Uterus (tissue), 4 donors: ENCODE measurements around the gene BLCAP. TPM values are rescaled to one million over a fixed set of nuclear protein-coding genes. Genes with fewer than 3 reads are reported as not detected.

Experiments used
- DNase-seq, 2 donors: peaks; one replicate each; pipeline ENCODE4 v3.0.0-alpha.2; 2019 to 2020
- H3K27ac ChIP-seq, 2 donors: fragments of 200-600 bp; sonication (generic); 1 replicate in 1 of 2; 2 replicates in 1 of 2; pipeline ENCODE4 v1.5.1; 2016 to 2018
- H3K27me3 ChIP-seq, 2 donors: fragments of 200-600 bp; sonication (generic); one replicate each; pipeline ENCODE4 v1.5.1; 2018 to 2019; ENCODE audit warnings: control low read depth in 1 of 2
- H3K36me3 ChIP-seq, 2 donors: fragments of 200-600 bp; sonication (generic); one replicate each; pipeline ENCODE4 v1.5.1; 2019; ENCODE audit warnings: control low read depth in 1 of 2
- H3K4me1 ChIP-seq, 2 donors: fragments of 200-600 bp; sonication (generic); one replicate each; pipeline ENCODE4 v1.5.1; 2018 to 2019; ENCODE audit warnings: control low read depth in 1 of 2
- H3K4me3 ChIP-seq, 2 donors: fragments of 200-600 bp; sonication (generic); 1 replicate in 1 of 2; 2 replicates in 1 of 2; pipeline ENCODE4 v1.5.1; 2018 to 2019; ENCODE audit warnings: mild to moderate bottlenecking in 1 of 2
- H3K9me3 ChIP-seq, 2 donors: fragments of 200-600 bp; sonication (generic); one replicate each; pipeline ENCODE4 v1.5.1; 2019; ENCODE audit warnings: control low read depth in 1 of 2
- CTCF ChIP-seq, 4 experiments: fragments of 200-600 bp in 2 of 4; fragments of 450-650 bp in 2 of 4; sonication (generic) in 2 of 4; IDR thresholded peaks; one replicate each; pipeline ENCODE4 v1.5.1; 2016 to 2019; ENCODE audit warnings: antibody characterized with exemption in 4 of 4, mild to moderate bottlenecking in 2 of 4, moderate library complexity in 1 of 4
- POLR2A ChIP-seq, 2 donors: fragments of 450-650 bp; IDR thresholded peaks; one replicate each; pipeline ENCODE4 v1.6.1; 2016; ENCODE audit warnings: antibody characterized with exemption in 2 of 2, mild to moderate bottlenecking in 1 of 2, moderate library complexity in 1 of 2
- intact Hi-C: fragments of 100-400 bp; cut with DNase I; formaldehyde crosslinking; loops from one replicate; pipeline ENCODE4 v1.15.1; 2023; ENCODE audit warnings: low total_unique reads
- total RNA-seq, 4 donors: library from RNA; depleted of rRNA in 3 of 4; stranded (reverse); fragments of >200 nt in 3 of 4; gene quantifications; one replicate each; pipeline versions ENCODE4 v1.1.0 to v1.2.4, GENCODE V29; 2014 to 2023
- donor health status: DM: yes; HTN: yes; CAD: no.

The BLCAP gene
- total RNA-seq, 4 donors from 2014 or later, result 16.4 to 62.9 (median 37.7) TPM

- no peak overlapping the region for H3K4me3 ChIP-seq
- no peaks in the 10 kb centered on the region for H3K36me3 ChIP-seq
Observed at GRCh38 chr20:37540001-37540400, 12.3 kb upstream of the BLCAP start.

GRCh38 chr20:37539424-37539823, 11.7 kb upstream of the BLCAP start:
- TF ChIP-seq CTCF (IDR thresholded peaks at IDR 0.05) (no peak), POLR2A (IDR thresholded peaks at IDR 0.05) (no peak)
- H3K9me3 ChIP-seq, result no peaks in the 10 kb centered on the region
- no peak for DNase-seq
- H3K27me3 ChIP-seq, result no peaks in the 10 kb centered on the region
- H3K4me3 ChIP-seq, result no peak overlapping the region
- intact Hi-C loops, result no loop called here
- H3K4me1 ChIP-seq, result no peaks in the 10 kb centered on the region
- no peak overlapping the region for H3K27ac ChIP-seq
- H3K36me3 ChIP-seq, result no peaks in the 10 kb centered on the region

More at GRCh38 chr20:37540001-37540400, 12.3 kb upstream of the BLCAP start:
- Histone ChIP-seq H3K4me1 (no peaks in the 10 kb centered on the region), H3K27me3 (no peaks in the 10 kb centered on the region), H3K27ac (no peak overlapping the region), H3K9me3 (no peaks in the 10 kb centered on the region)
- no peak for DNase-seq
- intact Hi-C loops, result no loop called here
- TF ChIP-seq POLR2A (IDR thresholded peaks at IDR 0.05) (no peak), CTCF (IDR thresholded peaks at IDR 0.05) (no peak)

GRCh38 chr20:37538003-37538402, 10.3 kb upstream of the BLCAP start:
- H3K36me3 ChIP-seq, result no peaks in the 10 kb centered on the region
- H3K27me3 ChIP-seq, result no peaks in the 10 kb centered on the region
- no peaks in the 10 kb centered on the region for H3K4me1 ChIP-seq
- no peak overlapping the region for H3K27ac ChIP-seq
- no peak for DNase-seq
- TF ChIP-seq POLR2A (IDR thresholded peaks at IDR 0.05), result no peak
- no peak for TF ChIP-seq CTCF (IDR thresholded peaks at IDR 0.05)
- H3K9me3 ChIP-seq, result no peaks in the 10 kb centered on the region
- no peak overlapping the region for H3K4me3 ChIP-seq
- intact Hi-C loops, result no loop called here

- Histone ChIP-seq H3K4me3 (no peak overlapping the region), H3K9me3 (no peaks in the 10 kb centered on the region), H3K4me1 (no peaks in the 10 kb centered on the region), H3K27ac (no peak overlapping the region), H3K36me3 (no peaks in the 10 kb centered on the region), H3K27me3 (no peaks in the 10 kb centered on the region)
- TF ChIP-seq POLR2A (IDR thresholded peaks at IDR 0.05) (no peak), CTCF (IDR thresholded peaks at IDR 0.05) (no peak)
- intact Hi-C loops, result no loop called here
- DNase-seq, result no peak
Observed at GRCh38 chr20:37537505-37537904, 9.8 kb upstream of the BLCAP start.

GRCh38 chr20:37535443-37536132, 7.9 kb upstream of the BLCAP start:
- no peak for DNase-seq
- Histone ChIP-seq H3K9me3 (no peaks in the 10 kb centered on the region), H3K36me3 (no peaks in the 10 kb centered on the region), H3K27me3 (no peaks in the 10 kb centered on the region), H3K4me1 (no peaks in the 10 kb centered on the region), H3K27ac (no peak overlapping the region), H3K4me3 (no peak overlapping the region)
- TF ChIP-seq POLR2A (IDR thresholded peaks at IDR 0.05) (no peak), CTCF (IDR thresholded peaks at IDR 0.05) (no peak)
- intact Hi-C loops, result no loop called here
